ENCODE data around the gene UNC45A. TPM values are rescaled to one million over a fixed set of nuclear protein-coding genes. Genes with fewer than 3 reads are reported as not detected.

UNC45A gene
- polyA plus RNA-seq, 12 donors, result 21.8 to 49.6 (median 26.0) TPM; not detected in 1

DNA sequence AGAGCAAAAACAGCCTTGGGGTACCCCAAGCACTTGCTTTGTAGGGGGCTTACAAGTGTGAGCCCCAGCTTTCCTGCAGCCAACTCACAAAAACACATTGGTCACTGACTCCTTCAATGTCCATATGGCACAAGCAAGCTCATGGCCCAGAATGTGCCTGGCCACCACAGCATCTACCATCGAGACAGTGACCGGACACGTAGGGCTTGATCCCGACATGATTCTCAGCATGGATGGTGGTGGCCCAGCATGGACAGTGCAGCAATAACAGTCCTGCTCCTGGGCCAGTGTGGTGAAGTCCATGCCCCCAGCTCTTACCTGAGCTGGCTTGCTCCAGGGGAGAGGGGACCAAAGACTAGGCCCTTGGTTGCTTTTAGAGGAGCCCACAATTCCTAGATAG, 6.0 kb downstream of the UNC45A start:
- DNase-seq, result no peak

DNA sequence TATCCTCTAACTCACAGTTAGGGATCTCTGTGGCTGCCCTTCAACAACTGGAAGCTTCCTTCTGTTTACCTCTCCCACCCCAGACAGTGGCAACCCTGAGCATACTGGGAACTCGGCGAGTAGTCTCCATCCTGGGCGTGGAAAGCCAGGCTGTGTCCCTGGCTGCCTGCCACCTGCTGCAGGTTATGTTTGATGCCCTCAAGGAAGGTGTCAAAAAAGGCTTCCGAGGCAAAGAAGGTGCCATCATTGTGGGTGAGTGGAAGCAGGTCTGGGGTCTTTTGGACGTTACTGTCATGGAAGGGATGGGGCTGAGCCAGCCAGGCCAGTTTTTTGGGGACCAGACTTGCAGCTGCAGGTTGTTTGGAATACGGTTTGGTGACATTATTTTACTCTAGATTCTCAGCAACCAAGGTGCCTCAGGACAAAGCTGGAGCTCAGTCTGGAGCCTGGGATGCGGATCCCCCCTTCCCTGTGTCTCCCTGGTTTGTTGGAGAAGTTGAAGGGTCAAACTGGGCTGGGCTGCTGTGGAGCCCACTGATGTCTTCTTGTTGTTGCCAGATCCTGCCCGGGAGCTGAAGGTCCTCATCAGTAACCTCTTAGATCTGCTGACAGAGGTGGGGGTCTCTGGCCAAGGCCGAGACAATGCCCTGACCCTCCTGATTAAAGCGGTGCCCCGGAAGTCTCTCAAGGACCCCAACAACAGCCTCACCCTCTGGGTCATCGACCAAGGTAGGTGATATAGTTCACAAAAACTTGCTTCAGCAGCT, 7.5 kb downstream of the UNC45A start:
- no peak for DNase-seq

DNA sequence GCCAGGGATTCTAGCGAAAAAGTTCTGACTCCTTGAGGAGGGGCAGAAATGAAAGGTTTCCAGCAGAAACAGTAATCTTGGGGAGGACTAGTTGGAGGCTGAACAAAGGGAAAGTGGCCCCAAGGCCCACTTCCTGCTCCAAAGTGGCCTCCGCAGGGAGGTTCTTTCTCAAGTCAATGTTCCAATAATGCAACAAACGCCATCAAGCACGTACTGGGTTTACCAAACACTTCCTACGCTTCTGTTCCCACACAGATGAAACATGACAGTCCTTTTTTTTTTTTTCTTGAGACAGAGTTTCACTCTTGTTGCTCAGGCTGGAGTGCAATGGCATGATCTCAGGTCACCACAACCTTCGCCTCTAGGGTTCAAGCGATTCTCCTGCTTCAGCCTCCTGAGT, 10.0 kb downstream of the UNC45A start:
- DNase-seq, result no peak

DNA sequence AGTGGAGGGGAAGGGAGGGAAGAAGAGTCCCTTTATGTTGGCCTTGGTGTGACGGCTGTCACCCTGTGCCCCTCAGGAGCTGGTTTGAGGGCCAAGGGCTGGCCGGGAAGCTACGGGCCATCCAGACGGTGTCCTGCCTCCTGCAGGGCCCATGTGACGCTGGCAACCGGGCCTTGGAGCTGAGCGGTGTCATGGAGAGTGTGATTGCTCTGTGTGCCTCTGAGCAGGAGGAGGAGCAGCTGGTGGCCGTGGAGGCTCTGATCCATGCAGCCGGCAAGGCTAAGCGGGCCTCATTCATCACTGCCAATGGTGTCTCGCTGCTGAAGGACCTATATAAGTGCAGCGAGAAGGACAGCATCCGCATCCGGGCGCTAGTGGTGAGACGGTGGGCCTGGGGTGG, 11.5 kb downstream of the UNC45A start:
- DNase-seq, result no peak

DNA sequence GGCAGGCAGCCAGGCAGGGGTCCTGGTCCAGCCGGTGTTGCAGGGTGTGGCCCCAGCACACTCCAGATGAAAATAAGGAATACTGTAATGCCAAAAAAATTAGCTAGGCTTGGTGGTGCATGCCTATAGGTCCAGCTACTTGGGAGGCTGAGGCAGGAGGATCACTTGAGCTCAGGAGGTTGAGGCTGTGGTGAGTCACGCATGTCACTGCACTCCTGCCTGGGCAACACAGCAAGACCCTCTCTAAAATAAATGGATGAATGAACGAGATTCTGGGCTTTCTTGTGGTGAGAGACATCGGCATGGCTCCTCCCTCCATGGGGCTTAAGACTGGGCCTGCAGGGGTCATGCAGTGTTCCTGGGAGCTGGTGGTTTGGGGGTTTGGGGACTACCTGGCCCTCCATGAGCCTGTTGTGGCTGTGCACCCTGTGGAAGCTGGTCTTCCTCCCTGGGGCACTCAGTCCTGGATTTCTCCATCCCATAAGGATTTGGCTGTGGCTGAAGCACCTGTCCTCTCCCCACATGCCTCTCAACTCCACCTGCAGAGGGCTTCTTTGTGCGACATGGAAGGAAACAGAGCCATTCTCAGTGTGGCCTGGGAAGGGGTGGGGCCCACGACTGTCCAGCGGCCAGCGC, 12.0 kb downstream of the UNC45A start:
- no peak for DNase-seq

DNA sequence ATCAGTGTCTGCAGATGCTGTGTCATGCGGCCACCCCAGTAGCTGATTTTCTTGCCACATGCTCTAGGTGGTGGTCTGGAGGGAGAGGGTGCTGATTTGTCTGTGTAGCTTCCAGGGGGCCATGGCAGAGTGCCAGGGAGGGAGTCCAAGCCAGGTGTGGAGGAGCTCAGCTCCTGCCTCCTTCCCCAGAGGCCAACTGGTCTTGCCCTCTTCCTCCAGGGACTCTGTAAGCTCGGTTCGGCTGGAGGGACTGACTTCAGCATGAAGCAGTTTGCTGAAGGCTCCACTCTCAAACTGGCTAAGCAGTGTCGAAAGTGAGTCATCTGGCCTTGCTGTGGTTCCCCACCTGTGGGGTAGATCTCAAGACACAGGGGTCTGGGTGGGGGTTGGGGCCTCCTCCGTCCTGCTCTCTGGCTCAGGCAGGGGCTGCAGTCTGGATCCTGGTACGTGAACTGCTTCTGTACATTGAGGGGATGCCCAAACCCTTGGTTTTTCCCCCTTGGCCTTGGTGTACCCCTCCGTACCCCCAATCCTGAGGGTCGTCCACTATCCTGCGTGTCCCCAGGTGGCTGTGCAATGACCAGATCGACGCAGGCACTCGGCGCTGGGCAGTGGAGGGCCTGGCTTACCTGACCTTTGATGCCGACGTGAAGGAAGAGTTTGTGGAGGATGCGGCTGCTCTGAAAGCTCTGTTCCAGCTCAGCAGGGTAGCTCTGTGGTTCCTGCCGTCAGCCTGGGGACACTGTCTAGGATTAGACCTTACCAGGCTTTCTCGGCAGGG, 12.7 kb downstream of the UNC45A start:
- no peak for DNase-seq

DNA sequence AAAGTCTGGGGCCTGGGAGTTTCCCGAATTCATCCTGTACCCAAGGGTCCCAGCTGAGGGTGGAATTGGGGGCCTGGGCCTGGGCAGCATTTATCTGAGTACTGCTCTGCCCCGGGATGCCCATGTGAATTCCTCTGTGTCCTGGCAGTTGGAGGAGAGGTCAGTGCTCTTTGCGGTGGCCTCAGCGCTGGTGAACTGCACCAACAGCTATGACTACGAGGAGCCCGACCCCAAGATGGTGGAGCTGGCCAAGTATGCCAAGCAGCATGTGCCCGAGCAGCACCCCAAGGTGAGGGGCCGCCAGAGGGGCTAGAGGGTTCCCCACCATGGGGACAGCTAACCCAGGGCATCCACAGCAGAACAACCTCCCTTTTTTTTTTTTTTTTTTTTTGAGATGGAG, 13.4 kb downstream of the UNC45A start:
- no peak for DNase-seq

DNA sequence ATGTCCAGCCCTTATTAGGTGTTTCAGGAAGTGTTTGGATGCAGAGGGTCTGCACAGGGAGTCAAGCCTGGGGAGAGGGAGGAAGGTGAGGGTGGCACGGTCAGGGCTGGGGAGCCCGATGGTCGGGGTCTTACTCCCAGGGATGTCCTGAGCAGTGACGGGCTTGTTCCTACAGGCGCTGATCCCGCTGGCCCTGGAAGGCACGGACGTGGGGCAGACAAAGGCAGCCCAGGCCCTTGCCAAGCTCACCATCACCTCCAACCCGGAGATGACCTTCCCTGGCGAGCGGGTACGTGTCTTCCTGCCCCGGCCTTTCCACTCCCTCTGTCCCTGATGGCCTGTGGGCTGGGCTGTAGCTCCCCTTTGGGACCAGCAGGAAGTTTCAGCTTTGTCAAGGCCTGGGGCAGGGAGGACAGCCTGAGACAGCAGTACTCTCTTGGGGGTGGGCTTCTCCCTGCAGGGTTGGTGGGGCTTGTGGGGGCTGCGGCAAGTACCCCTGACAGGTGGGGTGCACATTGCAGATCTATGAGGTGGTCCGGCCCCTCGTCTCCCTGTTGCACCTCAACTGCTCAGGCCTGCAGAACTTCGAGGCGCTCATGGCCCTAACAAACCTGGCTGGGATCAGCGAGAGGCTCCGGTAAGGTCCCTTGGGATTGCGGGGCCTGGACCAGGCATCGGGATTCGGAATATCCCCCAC, 15.0 kb downstream of the UNC45A start:
- DNase-seq, result no peak

DNA sequence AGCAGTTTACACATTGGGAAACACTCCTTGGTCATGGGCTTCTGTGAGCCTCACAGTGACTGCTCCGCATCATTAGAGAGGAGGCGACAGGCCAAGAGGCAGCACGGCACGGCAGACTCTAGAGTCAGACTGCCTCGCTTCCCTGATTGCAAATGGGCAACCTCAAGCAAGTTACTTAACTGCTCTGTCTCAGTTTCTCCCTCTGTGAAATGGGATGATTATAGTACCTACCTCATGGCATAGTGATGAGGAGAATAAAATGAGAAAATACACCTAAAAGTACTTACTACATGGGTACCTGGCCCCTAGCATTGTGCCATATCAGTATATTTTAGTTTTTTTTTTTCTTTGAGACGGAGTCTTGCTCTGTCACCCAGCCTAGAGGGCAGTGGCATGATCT, 15.6 kb downstream of the UNC45A start:
- no peak for DNase-seq

DNA sequence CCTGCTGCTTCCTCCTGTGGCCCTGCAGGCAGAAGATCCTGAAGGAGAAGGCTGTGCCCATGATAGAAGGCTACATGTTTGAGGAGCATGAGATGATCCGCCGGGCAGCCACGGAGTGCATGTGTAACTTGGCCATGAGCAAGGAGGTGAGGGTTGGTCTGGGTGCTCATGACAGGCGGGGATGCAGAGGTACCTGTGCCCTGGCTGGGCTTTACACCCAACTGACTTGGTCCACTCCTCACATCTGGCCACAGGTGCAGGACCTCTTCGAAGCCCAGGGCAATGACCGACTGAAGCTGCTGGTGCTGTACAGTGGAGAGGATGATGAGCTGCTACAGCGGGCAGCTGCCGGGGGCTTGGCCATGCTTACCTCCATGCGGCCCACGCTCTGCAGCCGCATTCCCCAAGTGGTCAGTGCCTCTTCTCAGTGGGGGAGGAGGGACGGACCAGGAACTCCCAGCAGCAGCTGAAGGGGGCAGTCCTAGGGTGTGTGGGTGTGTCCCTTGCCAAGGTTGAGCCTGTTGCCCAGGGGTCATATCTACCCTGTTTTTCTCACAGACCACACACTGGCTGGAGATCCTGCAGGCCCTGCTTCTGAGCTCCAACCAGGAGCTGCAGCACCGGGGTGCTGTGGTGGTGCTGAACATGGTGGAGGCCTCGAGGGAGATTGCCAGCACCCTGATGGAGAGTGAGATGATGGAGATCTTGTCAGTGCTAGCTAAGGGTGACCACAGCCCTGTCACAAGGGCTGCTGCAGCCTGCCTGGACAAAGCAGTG, 18.0 kb downstream of the UNC45A start:
- no peak for DNase-seq

DNA sequence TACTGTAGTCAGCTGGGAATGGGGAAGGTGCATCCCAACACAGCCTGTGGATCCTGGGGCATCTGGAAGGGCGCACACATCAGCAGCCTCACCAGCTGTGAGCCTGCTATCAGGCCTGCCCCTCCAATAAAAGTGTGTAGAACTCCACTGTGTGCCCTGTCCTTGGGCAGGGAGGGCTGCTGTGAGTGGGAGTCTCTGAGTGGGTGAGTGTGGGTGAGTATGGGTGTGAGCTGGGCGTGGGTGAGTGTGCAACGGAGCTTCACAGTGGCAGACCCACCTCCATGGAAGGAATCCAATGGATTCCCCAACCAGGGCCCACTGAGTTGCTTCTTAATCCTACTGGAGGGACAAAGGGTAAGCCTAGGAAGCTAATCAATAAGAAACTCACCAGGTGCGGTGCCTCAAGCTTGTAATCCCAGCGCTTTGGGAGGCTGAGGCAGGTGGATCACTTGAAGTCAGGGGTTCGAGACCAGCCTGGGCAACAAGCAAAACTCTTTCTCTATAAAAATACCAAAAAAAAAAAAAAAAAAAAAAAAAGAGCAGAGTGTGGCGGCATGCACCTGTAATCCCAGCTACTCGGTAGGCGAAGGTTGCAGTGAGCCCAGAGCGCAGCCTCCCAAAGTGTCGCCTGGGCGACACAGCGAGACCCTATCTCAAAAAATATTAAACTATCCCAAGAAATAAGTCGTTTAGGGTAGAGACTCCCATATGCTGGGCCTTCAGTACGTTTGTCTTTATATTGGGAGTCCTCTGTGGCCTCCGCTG, 19.0 kb downstream of the UNC45A start:
- DNase-seq, result no peak

DNA sequence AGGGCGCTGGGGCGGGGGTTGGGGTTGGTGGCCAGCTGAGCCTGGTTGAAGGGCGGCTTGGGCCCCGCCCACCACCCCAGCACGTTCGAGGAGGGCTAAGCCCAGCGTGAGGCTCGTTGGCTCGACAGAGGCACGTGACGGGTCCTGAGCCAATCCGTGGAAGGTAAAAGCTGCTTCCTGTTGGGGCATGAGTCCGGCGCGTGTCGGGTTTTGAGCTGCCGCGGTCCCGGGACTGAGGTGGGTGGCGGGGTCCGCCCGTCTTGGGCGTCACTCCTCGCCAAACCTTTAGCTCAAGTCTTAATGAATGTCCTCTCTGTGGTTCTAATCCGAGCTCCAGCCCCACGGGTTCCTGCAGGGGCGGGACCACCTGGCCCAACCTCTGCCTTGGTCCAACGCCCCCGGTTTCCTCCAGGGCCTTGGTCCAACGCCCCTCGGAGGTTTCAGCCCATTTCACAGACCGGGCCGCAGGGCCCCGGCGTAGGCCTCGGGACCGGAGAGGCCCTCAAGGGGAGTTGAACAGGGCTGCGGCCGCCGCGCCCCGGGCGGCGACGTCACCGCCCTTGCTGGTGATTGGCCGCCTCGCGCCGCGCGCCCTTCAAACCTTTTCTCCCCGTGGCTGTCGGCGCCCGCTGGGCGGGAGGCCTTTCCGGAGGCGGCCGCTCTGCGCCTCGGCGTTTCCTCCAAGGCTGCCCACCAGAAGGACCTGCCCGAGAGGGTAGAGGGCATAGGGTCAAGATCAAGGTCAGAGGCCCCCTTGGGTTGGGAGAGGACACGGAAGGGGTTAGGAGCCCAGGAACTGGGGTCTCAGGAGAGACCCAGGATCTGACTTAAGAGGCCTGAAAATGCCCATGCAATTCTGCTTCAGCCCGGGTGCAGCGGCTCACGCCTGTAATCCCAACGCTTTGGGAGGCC, 19.9 kb downstream of the UNC45A start, which contains the start of gene RCCD1:
TSS of gene RCCD1 (plus strand) at position 173 of the 912 bp plus-strand sequence. CDS start 1,851 bp downstream, outside the sequence.
- DNase-seq, result peak; percentile 94

DNA sequence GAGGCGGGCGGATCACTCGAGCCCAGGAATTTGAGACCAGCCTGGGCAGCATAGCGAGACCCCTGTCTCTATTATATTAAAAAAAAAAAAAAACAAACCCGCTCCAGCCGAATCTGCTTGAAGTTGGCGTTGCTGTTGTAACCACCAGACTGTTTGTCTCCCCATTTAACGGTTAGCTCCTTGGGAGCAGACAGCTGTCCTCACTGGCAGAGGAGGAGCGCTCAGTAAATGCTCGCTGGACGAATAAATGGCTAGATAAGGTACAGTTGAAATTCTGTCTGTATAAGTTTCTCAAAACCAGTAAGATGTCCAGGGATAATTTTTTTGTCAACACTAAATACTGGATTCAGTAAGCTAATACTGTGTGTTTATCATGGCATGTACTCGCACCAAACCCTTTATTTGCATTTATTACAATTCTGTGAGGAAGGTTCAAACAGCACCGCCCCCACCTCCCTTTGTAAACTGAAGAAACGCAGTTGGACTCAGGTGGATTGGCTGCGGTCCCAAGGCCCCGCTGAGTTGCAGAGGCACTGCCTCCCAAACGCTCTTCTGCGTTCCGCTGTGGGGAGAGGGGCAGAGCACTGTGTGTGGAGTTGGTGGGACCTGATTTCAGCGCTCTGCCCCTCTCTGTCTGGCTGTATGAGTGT, 20.7 kb downstream of the UNC45A start:
- no peak for DNase-seq

DNA sequence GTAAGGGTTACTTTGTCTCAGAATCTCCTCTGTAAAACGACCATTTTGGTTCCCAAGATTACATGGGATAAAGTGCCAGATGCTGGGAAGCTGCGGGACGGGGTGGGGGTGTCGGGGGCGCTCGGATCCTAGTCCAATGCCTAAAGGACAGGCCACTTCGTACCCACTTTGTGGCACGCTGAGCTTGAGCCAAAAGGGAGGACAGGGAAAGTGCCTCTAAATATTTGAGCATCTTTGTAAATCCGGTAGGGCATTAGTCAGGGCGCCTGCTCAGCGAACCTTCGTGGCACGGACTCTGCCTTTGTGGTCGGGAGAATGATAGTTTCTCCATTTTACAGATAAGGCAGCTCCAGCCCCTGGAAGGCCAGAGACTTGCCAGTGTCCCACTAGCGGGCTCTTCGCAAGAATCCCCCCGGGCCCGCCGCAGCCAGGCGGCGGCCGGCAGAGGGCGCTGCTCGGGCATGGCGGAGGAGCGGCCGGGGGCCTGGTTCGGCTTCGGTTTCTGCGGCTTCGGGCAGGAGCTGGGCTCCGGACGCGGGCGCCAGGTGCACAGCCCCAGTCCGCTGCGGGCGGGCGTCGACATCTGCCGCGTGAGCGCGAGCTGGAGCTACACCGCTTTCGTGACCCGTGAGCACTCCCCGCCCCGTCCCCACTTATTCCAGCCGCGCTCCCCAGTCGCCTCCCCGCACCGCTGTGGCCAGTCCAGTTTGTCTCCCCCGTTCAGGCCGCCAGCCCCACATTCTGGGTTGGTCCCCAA, 21.4 kb downstream of the UNC45A start:
- DNase-seq, result peak; percentile 80

DNA sequence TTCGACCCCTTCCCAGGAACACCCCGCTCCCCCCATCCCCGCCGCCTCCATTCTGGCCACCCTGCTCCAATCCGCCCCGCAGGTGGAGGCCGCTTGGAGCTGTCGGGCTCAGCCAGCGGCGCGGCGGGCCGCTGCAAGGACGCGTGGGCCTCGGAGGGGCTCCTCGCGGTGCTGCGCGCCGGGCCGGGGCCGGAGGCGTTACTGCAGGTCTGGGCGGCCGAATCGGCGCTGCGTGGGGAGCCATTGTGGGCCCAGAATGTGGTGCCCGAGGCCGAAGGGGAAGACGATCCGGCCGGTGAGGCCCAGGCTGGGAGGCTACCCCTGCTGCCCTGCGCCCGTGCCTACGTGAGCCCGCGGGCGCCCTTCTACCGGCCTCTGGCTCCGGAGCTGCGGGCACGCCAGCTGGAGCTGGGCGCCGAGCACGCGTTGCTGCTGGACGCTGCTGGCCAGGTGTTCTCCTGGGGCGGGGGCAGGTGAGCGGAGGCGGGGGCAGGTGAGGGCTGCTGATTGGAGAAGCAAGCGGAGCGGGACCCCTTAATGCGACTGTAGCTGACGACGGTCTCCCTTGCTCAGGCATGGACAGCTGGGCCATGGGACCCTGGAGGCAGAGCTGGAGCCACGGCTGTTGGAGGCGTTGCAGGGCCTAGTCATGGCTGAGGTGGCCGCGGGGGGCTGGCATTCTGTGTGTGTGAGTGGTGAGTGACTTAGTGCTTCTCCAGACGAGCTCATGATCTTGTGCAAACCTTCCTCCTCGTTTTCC, 22.1 kb downstream of the UNC45A start:
- no peak for DNase-seq

DNA sequence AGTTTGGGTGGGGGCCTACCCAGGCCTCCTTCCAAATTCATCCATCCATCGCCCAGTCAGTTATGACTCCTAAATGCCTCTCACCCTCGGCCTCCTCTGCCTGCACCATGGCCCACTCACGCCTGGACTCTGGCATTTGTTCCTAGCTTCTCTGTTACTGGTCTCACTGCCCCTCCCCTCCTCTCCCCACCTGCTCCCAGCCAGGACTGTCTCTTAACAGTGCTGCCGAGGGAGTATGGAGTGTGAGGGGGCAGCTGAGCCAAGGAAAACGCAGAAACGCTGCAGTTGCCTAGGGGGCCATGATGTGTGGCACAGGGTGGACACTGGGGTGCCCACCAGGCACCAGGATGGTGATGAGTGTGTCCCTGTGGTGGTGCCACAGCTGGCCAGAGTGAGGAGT, 22.7 kb downstream of the UNC45A start:
- DNase-seq, result no peak

DNA sequence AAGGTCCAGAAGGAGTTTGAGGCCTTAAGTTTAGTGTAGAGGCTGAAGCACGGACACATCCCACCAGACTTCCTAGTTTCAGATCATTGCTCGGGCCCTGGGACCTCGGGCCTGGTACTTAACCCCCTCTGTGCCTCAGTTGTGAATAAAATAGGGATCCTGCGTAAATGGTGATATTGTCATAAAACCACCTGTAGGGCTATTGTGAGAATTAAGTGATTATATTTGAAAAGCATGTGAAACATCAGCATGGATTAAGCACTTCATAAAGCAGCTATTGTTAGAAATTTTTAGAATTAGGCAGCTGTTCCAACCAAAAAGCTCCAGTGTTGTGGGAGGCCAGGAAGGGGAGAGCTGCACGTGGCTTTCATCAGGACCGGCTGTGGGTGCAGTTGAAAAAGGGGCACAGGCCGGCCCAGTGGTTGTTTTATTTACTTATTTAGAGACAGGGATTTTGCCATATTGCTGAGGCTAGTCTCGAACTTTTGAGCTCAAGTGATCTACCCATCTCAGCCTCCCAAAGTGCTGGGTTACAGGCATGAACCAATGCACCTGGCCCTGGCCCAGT, 24.0 kb downstream of the UNC45A start:
- no peak for DNase-seq

Measured in muscle of arm (tissue), 12 donors.